ENCODE results near the gene NABP2. TPM values are rescaled to one million over a fixed set of nuclear protein-coding genes. Genes with fewer than 3 reads are reported as not detected.
"Not testable (repeated sequence)": the region's sequence is repeated elsewhere in the genome, so short reads cannot be mapped to it uniquely, and the experiment has no call there.

Gene NABP2
- total RNA-seq, 4 donors from 2014 or later = 19.4 to 35.7 (median 31.4) TPM

GRCh38 chr12:56193025-56193578, 31.0 kb upstream of the NABP2 start:
- no peak overlapping the region for H3K4me3 ChIP-seq (replicated peaks in 1 of 3)
- H3K9me3 ChIP-seq = no peaks in the 10 kb centered on the region
- TF ChIP-seq POLR2A (IDR thresholded peaks at IDR 0.05) = no peak
- peak; percentile 44 to 89 (median 81) for TF ChIP-seq CTCF (IDR thresholded peaks at IDR 0.05)
- peaks cover 2 to 15% of the 10 kb centered on the region in 2 donors for H3K4me1 ChIP-seq
- DNase-seq = peak; percentile 77 to 79
- intact Hi-C loops (cut with DNase I) = loop anchor here (2.0 kb wide), 1 partner anchor 32 kb away; the partner anchor contains the start of gene NABP2
- H3K36me3 ChIP-seq = no peaks in the 10 kb centered on the region
- H3K27me3 ChIP-seq = no peaks in the 10 kb centered on the region
- H3K27ac ChIP-seq = no peak overlapping the region
- WGBS, 2 donors = 29 to 48% methylated on average over 1 of the region's 1 CpG

DNA sequence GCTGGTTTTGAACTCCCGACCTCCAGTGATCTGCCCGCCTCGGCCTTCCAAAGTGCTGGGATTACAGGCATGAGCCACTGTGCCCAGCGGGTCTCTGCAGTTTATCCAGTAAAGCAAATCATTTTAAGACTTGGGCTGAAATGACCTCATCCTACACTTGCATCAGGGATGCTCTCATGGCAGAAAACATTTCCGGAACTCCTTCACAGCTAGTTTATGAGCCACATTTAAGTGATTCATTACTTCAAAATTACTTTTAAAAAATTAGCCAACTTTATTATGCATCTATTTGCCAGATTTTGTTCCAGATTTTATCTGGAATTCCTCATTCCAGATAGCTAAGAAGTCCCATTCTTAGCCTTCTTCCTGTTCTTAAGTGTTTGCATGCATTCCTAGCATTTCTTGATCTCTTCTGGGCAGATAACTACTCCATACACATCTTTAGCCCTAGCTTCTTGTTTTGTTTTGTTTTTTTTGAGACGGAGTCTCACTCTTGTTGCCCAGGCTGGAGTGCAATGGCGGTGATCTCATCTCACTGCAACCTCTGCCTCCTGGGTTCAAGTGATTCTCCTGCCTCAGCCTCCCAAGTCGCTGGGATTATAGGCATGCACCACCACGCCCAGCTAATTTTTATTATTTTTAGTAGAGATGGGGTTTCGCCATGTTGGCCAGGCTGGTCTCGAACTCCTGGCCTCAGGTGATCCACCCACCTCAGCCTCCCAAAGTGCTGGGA, 27.2 kb upstream of the NABP2 start:
- H3K27ac ChIP-seq; H3K4me3 ChIP-seq (replicated peaks in 1 of 3); intact Hi-C loops (cut with DNase I); DNase-seq; H3K27me3 ChIP-seq; H3K36me3 ChIP-seq; H3K9me3 ChIP-seq; H3K4me1 ChIP-seq: not testable (repeated sequence)
- WGBS, 2 donors = 70 to 72% methylated on average over 11 of the region's 11 CpGs

GRCh38 chr12:56197921-56198635, 26.1 kb upstream of the NABP2 start:
- Histone ChIP-seq H3K27ac (no peak overlapping the region), H3K4me1 (peaks cover 0 to 5% of the 10 kb centered on the region in 2 donors), H3K36me3 (no peaks in the 10 kb centered on the region), H3K9me3 (no peaks in the 10 kb centered on the region), H3K27me3 (no peaks in the 10 kb centered on the region), H3K4me3 (replicated peaks in 1 of 3) (no peak overlapping the region)
- TF ChIP-seq POLR2A (IDR thresholded peaks at IDR 0.05) (no peak), CTCF (IDR thresholded peaks at IDR 0.05) (no peak)
- 85 to 93% methylated on average over 9 of the region's 9 CpGs for WGBS, 2 donors
- intact Hi-C loops (cut with DNase I) = no loop called here
- DNase-seq = no peak

DNA sequence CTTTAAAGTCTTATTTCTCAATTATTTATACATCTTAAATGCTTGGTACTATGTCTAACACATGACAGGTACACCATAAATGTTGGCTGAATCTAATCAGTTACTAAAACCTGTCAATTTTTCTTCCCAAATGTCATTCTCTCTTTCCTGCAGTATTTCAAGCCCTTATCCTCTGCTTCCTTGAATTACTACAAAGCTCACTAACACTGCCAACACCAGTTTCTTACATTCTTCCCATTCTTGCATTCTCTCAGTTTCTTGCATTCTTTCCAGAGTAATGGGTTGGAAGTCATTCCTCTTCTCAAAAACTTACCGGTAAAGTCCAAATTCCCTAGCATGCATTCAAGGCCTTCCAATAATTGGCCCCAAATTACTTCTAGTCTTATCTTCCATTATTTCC, 25.3 kb upstream of the NABP2 start:
- peaks cover 0 to 5% of the 10 kb centered on the region in 2 donors for H3K4me1 ChIP-seq
- 73 to 83% methylated on average over 1 of the region's 1 CpG for WGBS, 2 donors
- intact Hi-C loops (cut with DNase I) = no loop called here
- H3K9me3 ChIP-seq = no peaks in the 10 kb centered on the region
- no peak overlapping the region for H3K27ac ChIP-seq
- H3K4me3 ChIP-seq (replicated peaks in 1 of 3) = no peak overlapping the region
- TF ChIP-seq CTCF (IDR thresholded peaks at IDR 0.05) (no peak), POLR2A (IDR thresholded peaks at IDR 0.05) (no peak)
- no peaks in the 10 kb centered on the region for H3K27me3 ChIP-seq
- H3K36me3 ChIP-seq = no peaks in the 10 kb centered on the region
- DNase-seq = no peak

DNA sequence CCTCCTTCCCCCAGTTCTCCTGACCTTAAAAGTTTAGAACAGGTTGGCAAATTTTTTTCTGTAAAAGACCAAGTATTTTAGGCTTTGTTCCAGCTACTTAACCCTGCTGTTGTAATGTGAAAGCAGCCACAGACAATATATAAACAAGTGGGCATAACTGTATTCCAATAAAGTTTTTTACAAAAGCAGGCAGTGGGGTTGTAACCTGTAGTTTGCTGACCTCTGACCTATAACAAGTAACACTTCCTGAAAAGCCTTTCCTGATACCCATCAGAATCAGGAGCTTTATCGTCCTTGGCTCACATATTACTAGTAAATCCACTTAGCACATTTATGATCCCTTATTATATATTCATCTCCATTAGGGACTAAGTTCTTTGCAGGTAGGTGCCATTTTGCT, 21.8 kb upstream of the NABP2 start:
- WGBS, 2 donors = 56 to 64% methylated on average over 1 of the region's 1 CpG
- no peak for TF ChIP-seq CTCF (IDR thresholded peaks at IDR 0.05)
- no peak for TF ChIP-seq POLR2A (IDR thresholded peaks at IDR 0.05)
- Histone ChIP-seq H3K4me1 (peaks cover 0 to 5% of the 10 kb centered on the region in 2 donors), H3K9me3 (no peaks in the 10 kb centered on the region), H3K27me3 (no peaks in the 10 kb centered on the region), H3K4me3 (replicated peaks in 1 of 3) (no peak overlapping the region), H3K27ac (peak overlapping the region in 1 of 3 donors; percentile 37), H3K36me3 (peaks cover 18 to 22% of the 10 kb centered on the region in 2 donors)
- intact Hi-C loops (cut with DNase I) = loop anchor here (10.0 kb wide), 1 partner anchor 262 kb away; the partner anchor contains the start of gene SPRYD4
- DNase-seq = no peak
